Breast epithelium (tissue), 4 donors: Measurements from ENCODE around the gene FOXA3. TPM values are rescaled to one million over a fixed set of nuclear protein-coding genes. Genes with fewer than 3 reads are reported as not detected.

Source experiments
- DNase-seq, 2 donors: peaks; one replicate each; pipeline ENCODE4 v3.0.0-alpha.2; 2019; ENCODE audit warnings: low spot score in 2 of 2
- H3K27ac ChIP-seq, 2 donors: fragments of 200-600 bp; sonication (generic) in 1 of 2; one replicate each; pipeline ENCODE4 v1.5.1; 2016 to 2019; ENCODE audit warnings: mild to moderate bottlenecking in 1 of 2
- H3K27me3 ChIP-seq, 2 donors: fragments of 200-600 bp; sonication (generic) in 1 of 2; one replicate each; pipeline versions ENCODE4 v1.5.1 to v1.6.0; 2017 to 2019; ENCODE audit warnings: control low read depth in 1 of 2, mild to moderate bottlenecking in 1 of 2
- H3K36me3 ChIP-seq: fragments of 200-600 bp; one replicate; pipeline ENCODE4 v1.5.1; 2019
- H3K4me1 ChIP-seq, 2 donors: fragments of 200-600 bp; sonication (generic); one replicate each; pipeline ENCODE4 v1.5.1; 2016 to 2019; ENCODE audit warnings: control low read depth in 1 of 2
- H3K4me3 ChIP-seq, 3 donors: fragments of 200-600 bp; sonication (generic); 1 replicate in 2 of 3; 2 replicates in 1 of 3; pipeline ENCODE4 v1.5.1; 2016 to 2019; ENCODE audit warnings: mild to moderate bottlenecking in 3 of 3, moderate library complexity in 2 of 3
- H3K9me3 ChIP-seq, 2 donors: fragments of 200-600 bp; sonication (generic) in 1 of 2; one replicate each; pipeline ENCODE4 v1.5.1; 2016 to 2019; ENCODE audit warnings: control low read depth in 1 of 2
- POLR2A ChIP-seq: fragments of 450-650 bp; IDR thresholded peaks from one replicate; pipeline ENCODE4 v1.6.1; 2016; ENCODE audit warnings: antibody characterized with exemption, mild to moderate bottlenecking, moderate library complexity
- POLR2AphosphoS5 ChIP-seq, 3 donors: sonication (generic); formaldehyde crosslinking; IDR thresholded peaks; one replicate each; pipeline ENCODE4 v1.6.1; 2017; ENCODE audit warnings: antibody characterized with exemption in 3 of 3
- intact Hi-C: fragments of 100-400 bp; cut with DNase I; formaldehyde crosslinking; loops from one replicate; pipeline ENCODE4 v1.15.1; 2023; ENCODE audit warnings: low total_unique reads
- total RNA-seq, 3 donors: library from RNA; depleted of rRNA; stranded (reverse); fragments of >200 nt; gene quantifications; one replicate each; pipeline ENCODE4 v1.1.0, GENCODE V29; 2016
- TF ChIP-seq, protein P1 (sequence below), 3 donors: fragments of 450-650 bp; IDR thresholded peaks; one replicate each; pipeline ENCODE4 v1.5.1; 2016 to 2017; ENCODE audit warnings: antibody characterized with exemption in 3 of 3, mild to moderate bottlenecking in 3 of 3, moderate library complexity in 3 of 3

The FOXA3 gene
- under 1 TPM in 1 of 3 donors, not detected in 2; 0.33 TPM for total RNA-seq

DNA sequence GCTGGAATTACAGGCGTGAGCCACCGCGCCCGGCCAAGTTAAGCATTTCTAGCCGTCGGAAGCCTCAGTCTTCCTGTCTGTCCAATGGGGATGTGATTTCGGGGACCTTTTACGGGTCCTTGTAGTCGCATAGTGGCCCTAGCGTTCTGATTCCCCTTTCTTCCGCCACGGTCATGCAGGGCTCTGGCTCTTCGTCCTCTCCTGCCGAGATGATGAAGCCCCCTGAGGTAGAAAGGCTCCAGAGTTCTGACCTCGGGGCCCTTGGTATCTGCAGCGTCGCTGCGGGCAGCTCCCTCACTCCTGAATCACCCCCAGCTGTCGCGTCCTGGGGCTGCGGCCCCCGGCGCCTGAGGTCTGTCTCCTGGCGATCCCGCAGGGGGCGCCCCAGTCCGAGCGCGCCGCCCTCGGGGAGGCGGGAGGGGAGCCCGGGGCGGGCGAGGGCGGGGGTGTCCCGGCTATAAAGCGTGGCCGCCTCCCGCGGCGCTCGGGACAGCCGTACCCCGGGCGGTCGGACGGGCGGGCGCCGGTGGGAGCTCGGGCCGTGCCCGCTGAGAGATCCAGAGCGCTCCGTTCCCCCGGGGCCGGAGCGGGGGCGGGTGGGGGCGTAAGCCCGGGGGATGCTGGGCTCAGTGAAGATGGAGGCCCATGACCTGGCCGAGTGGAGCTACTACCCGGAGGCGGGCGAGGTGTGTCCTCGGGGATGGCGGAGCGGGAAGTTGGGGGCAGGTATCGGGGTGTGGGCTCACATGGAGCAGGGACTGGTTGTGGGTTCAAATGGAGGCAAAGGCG, at the start of gene FOXA3:
TSS of gene FOXA3 (plus strand) at position 487 of the 789 bp plus-strand sequence. CDS start at position 618, 131 bp downstream.
- no peak for TF ChIP-seq POLR2AphosphoS5 (IDR thresholded peaks at IDR 0.05)
- TF ChIP-seq, protein P1, sequence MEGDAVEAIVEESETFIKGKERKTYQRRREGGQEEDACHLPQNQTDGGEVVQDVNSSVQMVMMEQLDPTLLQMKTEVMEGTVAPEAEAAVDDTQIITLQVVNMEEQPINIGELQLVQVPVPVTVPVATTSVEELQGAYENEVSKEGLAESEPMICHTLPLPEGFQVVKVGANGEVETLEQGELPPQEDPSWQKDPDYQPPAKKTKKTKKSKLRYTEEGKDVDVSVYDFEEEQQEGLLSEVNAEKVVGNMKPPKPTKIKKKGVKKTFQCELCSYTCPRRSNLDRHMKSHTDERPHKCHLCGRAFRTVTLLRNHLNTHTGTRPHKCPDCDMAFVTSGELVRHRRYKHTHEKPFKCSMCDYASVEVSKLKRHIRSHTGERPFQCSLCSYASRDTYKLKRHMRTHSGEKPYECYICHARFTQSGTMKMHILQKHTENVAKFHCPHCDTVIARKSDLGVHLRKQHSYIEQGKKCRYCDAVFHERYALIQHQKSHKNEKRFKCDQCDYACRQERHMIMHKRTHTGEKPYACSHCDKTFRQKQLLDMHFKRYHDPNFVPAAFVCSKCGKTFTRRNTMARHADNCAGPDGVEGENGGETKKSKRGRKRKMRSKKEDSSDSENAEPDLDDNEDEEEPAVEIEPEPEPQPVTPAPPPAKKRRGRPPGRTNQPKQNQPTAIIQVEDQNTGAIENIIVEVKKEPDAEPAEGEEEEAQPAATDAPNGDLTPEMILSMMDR (IDR thresholded peaks at IDR 0.05), result peak; percentile 25 to 47 (median 31)
- no peaks in the 10 kb centered on the region for H3K36me3 ChIP-seq
- intact Hi-C loops, result loop anchor here (5.0 kb wide), 1 partner anchor 1248 kb away; the partner anchor contains the start of gene ZC3H4
- H3K4me1 ChIP-seq, result no peaks in the 10 kb centered on the region
- peaks cover 0 to 6% of the 10 kb centered on the region in 2 donors for H3K27me3 ChIP-seq
- peak within 1 kb of the TSS; percentile 67 to 94 (median 87) for H3K4me3 ChIP-seq
- H3K27ac ChIP-seq, result peak within 1 kb of the TSS in 1 of 2 donors; percentile 88
- no peaks in the 10 kb centered on the region for H3K9me3 ChIP-seq
- no peak for DNase-seq

- H3K4me3 ChIP-seq, result peak within 1 kb of the TSS; percentile 24 to 54 (median 43)
- intact Hi-C loops, result no loop called here
- H3K27ac ChIP-seq, result peak within 1 kb of the TSS in 1 of 2 donors; percentile 32
- no peak for DNase-seq
- no peaks in the 10 kb centered on the region for H3K27me3 ChIP-seq
- H3K36me3 ChIP-seq, result no peaks in the 10 kb centered on the region
- H3K9me3 ChIP-seq, result no peaks in the 10 kb centered on the region
- no peak for TF ChIP-seq POLR2A
- TF ChIP-seq, protein P1 (IDR thresholded peaks at IDR 0.05), result no peak
- TF ChIP-seq POLR2AphosphoS5 (IDR thresholded peaks at IDR 0.05), result no peak
- H3K4me1 ChIP-seq, result no peaks in the 10 kb centered on the region
These were observed 49.2 kb upstream of the FOXA3 start, which contains the start of gene RSPH6A for GRCh38 chr19:45814851-45815480. Gene RSPH6A, minus strand, starts transcription at chr19:45815308. Its CDS starts 132 bp downstream, at chr19:45815176.

GRCh38 chr19:45815481-45816216, 48.5 kb upstream of the FOXA3 start:
- Histone ChIP-seq H3K27ac (peak overlapping the region in 1 of 2 donors; percentile 32), H3K9me3 (no peaks in the 10 kb centered on the region), H3K4me1 (no peaks in the 10 kb centered on the region), H3K36me3 (no peaks in the 10 kb centered on the region), H3K4me3 (peak overlapping the region; percentile 24 to 54 (median 43)), H3K27me3 (no peaks in the 10 kb centered on the region)
- no peak for DNase-seq
- intact Hi-C loops, result no loop called here
- peak in 1 of 3 donors; percentile 14 for TF ChIP-seq POLR2AphosphoS5 (IDR thresholded peaks at IDR 0.05)
- TF ChIP-seq, protein P1 (IDR thresholded peaks at IDR 0.05), result no peak

DNA sequence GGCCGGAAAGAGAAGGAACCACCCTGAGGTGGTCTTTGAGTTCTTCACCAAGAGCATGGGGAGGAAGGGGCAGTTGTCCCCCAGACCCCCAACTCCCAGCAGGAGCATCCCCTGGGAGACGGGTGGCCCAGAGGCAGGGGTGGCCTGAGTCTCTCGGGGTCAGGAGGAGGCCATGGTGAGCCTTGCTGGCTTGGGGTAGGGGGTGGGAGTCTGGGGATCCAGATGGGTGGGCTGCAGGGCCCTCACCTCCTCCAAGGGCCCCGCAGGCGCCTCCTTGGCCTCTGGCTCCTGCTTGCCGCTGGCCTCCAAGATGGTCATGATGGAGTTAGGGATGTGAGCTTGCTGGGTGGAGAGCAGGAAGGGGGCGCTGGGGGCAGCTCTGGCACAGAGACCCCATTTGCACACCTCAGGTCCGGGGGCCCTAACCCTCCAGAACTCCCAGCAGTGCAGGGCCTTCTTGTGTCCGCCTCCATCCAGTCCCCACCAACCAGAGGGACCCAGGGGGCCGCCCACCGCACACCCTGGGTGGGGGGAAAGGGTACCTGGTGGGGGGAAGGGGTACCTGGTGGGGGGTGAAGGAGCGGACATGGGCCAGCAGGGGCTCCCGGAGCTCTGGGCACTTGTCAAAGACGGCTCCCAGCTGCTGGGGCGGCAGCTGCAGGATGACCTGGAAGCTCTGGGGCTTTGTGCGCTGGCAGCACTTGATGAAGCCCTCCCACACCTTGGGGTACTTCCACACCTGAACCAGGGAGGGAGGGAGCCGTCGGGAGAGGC, 47.7 kb upstream of the FOXA3 start:
- TF ChIP-seq, protein P1 (IDR thresholded peaks at IDR 0.05), result no peak
- TF ChIP-seq POLR2AphosphoS5 (IDR thresholded peaks at IDR 0.05) (no peak), POLR2A (no peak)
- intact Hi-C loops, result no loop called here
- no peak for DNase-seq
- Histone ChIP-seq H3K27me3 (no peaks in the 10 kb centered on the region), H3K9me3 (no peaks in the 10 kb centered on the region), H3K4me3 (peak overlapping the region in 1 of 3 donors; percentile 54), H3K4me1 (no peaks in the 10 kb centered on the region), H3K36me3 (no peaks in the 10 kb centered on the region), H3K27ac (no peak overlapping the region)
